UCSD-AML1 (cell line): ENCODE results near the gene CFAP92.
"Not testable (repeated sequence)": the region's sequence is repeated elsewhere in the genome, so short reads cannot be mapped to it uniquely, and the experiment has no call there.

Source experiments
- DNase-seq: peaks from one replicate; lab custom pipeline; 2025; ENCODE audit not compliant: unreplicated experiment; lab: John Stamatoyannopoulos, UW

The CFAP92 gene

DNA sequence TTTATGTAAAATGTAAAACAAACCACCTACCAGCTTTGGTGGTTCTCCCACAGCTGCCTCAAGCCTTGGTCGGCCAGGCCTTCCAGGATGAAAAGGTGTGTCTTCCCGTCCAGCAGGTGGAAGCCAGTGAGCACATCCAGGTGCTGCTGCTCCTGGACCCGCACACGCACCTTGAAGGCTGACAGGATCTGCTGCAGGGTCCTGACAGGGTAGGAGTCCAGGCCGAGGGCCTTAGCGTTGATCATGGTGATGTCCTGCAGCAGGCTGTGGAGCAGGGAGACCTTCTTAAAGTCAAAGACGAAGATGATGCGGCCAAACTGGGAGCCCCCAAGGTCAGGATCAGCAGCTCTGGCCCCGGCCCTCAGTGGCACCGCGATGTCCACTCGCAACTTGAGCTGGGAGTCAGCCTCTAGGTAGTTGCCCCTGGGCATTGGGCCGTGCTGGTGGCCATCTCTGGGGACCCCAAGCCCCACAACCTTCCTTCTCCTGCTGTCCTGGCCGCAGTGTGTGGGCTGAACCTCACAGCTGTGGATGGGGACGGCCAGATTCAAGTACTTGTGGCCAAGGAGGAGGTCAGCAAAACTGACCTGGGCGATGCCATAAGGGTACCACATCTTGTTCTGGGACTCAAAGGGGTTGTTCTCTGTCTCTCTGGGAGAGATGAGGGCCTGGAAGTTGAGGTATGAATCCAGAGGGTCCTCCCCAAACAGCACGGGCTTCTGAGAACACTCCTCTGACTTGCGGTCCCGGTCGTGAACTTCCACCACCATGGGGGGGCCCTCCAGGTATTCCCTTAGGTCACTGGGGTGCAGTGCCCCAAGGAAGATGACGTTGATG lies 48.6 kb downstream of the CFAP92 start:
- DNase-seq = no peak

DNA sequence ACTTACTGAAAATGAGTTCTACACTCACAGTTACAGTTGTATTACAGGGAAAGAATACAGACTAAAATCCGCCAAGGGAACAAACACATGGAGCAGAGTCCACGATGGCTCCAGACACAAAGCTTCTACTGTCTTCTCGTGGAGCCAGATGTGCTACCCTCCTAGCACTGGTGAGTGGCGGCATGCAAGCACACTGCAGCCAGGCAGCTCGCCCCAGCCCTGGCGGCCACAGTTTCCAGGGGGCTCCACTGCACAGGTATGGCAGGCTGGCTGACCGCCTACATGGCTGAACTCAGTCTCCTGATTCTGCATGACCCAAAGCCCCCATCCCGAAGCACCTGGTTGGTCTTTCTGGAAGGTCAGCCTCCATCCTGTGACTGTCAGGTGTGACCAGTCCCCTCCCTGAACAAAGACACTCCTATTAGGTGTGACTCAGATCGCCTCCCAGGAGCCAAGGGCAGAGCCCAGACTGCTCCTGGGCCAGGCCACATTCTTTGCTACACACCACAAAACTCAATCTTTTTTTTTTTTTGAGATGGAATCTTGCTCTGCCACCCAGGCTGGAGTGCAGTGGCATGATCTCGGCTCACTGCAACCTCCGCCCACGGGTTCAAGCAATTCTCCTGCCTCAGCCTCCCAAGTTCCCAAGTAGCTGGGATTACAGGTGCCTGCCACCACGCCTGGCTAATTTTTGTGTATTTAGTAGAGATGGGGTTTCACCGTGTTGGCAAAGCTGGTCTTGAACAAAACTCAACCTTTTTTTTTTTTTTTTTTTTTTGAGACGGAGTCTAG lies 51.5 kb downstream of the CFAP92 start:
- no peak for DNase-seq

GRCh38 chr3:128940252-128940651 lies 53.6 kb downstream of the CFAP92 start:
- DNase-seq = no peak

DNA sequence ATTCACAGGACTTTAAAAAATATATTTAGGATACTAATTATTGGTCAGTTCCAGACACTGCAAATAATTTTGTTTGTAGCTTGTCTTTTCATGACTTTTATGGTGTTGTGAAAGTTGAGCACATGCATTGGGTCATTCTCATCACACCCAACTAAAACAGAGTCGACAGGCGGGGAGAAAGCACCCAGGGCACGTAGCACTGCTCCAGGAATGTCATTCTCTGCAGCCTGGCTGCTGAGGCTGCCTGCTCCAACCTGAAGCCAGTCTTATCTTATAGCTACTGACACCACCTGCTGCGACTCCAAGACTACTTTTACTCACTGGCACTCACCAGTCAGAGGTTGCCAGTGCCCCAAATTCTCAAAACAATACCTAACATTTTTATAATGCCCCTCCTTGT lies 57.5 kb downstream of the CFAP92 start:
- no peak for DNase-seq

- no peak for DNase-seq
Measured at GRCh38 chr3:128935922-128936321, 58.0 kb downstream of the CFAP92 start.

GRCh38 chr3:128933922-128934253 lies 60.0 kb downstream of the CFAP92 start:
- DNase-seq = no peak

DNA sequence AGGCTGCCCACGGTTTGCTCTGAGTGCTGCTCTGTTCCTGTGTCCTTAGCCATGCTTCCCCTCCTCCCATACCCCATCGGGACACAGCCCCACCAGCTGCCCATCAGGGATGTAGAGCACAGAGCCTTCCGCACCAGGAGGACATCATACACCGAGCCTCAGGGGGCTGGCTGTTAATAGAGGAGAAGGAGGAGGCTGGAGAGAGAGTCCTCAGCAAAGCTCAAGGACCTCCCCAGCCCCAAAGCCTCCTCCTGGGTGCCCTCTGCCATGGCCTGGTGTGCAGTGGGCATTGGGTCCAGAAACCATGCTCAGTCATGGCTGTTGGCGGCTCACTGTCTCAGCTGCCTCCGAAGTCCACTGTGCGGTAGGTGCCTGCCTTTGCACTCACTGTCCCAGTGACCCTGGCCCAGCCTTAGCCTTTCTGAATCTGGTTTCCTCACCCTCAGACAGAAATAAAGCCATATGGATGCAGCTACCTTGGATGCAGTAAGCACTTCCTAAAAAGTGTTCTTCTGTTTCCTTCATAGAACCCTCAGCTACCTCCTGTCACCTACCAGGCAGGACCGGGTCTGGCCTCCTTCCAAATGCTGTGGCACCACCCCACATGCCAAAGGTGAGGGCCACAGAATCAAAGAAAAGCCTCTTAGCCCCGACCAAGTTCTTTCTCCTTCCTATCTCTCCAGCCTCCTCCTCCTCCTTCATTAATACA lies 60.5 kb downstream of the CFAP92 start:
- no peak for DNase-seq

DNA sequence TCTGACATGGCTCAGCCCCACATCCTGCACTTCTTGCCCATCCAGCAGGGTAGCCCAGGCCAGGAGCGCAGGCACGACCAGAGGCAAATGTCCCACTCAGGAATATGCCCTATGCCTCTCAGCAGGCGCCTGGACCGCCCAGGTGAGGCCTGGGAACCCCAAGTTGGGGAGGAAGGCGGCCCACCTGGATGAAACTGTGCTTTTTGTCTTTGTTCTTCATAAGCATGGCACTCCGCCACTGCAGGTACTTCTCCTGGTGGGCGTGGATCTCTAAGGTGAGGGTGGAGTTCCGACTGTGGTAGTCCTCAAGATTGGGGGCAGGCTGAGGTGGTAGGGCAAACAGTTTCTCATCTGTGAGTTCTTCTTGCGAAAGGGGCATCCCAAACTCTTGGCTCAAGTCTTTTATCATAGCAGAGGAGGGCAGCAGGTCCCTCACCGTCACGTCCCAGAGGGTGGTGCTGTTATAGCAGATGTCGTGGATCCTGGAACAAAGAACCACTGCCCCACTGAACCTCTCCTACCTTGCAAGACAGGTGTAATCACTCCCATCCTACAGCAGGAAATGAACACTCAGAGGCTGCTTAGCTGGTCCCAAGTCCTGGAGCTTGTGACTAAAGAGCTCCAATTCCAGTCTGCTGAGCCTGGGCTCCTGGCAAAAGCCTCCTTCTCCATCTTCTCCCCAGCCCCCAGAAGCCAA lies 61.2 kb downstream of the CFAP92 start:
- DNase-seq = no peak

GRCh38 chr3:128931046-128931445 lies 62.8 kb downstream of the CFAP92 start:
- no peak for DNase-seq

DNA sequence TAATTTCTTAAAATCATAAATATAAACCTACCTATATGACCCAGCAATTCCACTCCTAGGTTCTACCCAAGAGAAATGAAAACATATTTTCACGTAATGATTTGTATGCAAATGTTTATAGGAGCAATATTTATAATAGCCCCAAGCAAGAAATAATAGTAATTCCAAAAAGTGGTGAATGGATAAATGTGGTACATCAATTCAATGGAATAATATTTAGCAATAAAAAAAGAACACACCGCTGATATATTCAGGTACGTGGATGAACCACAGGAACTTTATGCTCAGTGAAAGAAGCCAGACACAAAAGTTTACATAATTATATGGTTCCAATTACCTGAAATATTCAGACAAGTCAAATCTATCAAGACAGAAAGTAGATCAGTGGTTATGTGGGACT lies 64.5 kb downstream of the CFAP92 start:
- DNase-seq = no peak

GRCh38 chr3:128923986-128924385 lies 69.9 kb downstream of the CFAP92 start:
- not testable (repeated sequence) for DNase-seq

DNA sequence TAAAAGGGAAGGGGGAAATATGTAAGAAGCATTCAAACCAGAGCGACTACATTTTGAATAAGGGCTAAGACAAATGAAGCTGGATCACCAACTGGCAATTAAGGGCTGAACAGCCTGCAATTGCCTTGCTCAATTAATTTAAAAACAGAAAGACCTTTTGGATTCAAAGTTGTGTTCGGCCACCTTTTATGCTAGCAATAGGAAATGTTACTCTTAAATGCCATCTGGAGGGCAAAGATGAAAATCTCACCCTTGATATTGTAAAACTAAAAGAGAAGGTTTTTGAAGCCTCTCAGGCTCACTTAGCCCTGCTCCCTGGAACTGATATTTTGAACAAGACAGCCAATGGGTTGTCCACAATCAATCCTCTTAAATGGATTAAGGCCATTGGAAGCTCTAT lies 70.3 kb downstream of the CFAP92 start:
- DNase-seq = no peak

- peak; percentile 25 for DNase-seq
Measured at GRCh38 chr3:128922804-128923459, 70.9 kb downstream of the CFAP92 start.

GRCh38 chr3:128919988-128920387 lies 73.9 kb downstream of the CFAP92 start:
- DNase-seq = no peak

- no peak for DNase-seq
Measured at GRCh38 chr3:128917291-128917690, 76.6 kb downstream of the CFAP92 start.

DNA sequence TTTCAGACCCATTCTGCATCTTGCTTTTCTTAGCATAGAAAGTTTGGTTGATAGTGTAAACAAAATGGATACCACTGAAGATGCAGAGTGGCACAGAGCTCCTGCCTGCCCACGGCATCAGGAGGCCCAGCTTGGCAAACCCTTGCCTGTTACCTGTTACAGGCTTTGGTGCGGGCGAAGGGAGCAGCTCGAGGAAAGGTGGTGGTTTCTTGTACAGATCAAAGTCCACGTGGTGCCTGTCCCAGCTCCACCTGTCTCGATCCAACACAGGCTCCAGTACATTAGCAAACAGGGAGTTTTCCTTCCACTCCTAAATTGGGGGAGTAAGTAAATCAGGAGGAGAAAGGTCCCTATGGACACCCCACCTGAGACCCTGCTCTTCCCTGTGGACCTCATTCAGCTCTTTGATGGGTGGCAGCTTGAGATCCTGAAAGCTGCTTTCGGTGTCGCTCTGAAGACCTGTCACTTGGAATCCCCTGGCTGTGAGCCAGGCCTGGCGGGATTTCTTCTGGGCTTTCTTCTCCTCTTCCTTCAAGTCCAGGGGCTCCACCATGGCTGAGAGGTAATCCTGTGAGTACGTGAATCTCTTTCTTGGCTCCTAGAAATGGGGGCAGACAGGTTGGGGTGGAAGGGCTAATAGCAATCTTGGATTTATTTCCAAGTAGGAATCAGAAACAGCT lies 78.8 kb downstream of the CFAP92 start:
- no peak for DNase-seq

GRCh38 chr3:128911911-128912310 lies 82.0 kb downstream of the CFAP92 start:
- no peak for DNase-seq

DNA sequence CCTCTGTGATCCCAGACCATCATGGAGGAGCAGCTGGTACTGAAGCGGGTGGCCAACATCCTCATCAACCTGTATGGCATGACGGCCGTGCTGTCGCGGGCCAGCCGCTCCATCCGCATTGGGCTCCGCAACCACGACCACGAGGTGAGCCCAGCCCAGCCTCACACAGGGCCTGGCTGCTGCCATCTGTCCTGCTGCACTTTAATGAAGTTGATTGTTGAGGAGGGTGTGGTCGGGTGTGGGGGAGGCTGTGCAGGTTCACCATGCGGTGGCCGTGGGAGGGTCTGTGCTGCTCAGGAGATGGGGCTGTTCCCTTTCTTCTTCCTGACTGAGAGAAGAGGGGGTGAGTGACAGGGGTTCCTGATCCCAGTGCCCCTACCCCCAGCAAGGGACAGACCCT lies 83.9 kb downstream of the CFAP92 start:
- no peak for DNase-seq

DNA sequence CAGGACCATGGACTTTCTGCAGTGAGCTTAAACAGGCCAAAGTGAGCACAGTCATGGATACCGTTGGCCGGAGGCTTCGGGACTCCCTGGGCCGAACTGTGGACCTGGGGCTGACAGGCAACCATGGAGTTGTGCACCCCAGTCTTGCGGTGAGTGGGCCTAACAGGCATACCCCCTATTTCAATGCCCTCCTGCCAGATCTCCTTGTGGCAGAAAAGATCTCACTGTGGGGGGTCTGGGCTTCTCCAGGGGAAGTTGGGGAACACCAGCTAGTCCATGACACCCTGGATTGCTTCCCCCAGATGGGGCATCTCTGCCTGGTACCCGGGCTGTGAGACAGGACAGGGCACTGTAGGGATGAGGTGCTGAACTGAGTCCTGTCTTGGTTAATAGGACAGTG lies 84.9 kb downstream of the CFAP92 start:
- DNase-seq = no peak
